Stimulated activated CD4-positive, alpha-beta T cell treated with anti-CD3 and anti-CD28 coated beads, Interleukin-15, amount 100 ng/mL, for 1 hour (primary cell): ENCODE data around the gene AAK1.
"Not testable (repeated sequence)": the region's sequence is repeated elsewhere in the genome, so short reads cannot be mapped to it uniquely, and the experiment has no call there.

Experiments
- DNase-seq, 2 donors: peaks; one replicate each; pipeline ENCODE4 v3.0.0-alpha.2; 2020; ENCODE audit warnings: low read depth in 1 of 2, low spot score in 1 of 2

Gene AAK1

GRCh38 chr2:69660637-69661036 is 17.1 kb upstream of the AAK1 start:
- no peak for DNase-seq

- no peak for DNase-seq
Observed at GRCh38 chr2:69659941-69660483, 16.5 kb upstream of the AAK1 start.

- DNase-seq: no peak
Observed at GRCh38 chr2:69659349-69659748, 15.8 kb upstream of the AAK1 start.

- DNase-seq: no peak
Observed at GRCh38 chr2:69652206-69652605, 8.7 kb upstream of the AAK1 start.

- DNase-seq: not testable (repeated sequence)
Observed at GRCh38 chr2:69647196-69647595, 3.7 kb upstream of the AAK1 start.

- DNase-seq: no peak
Observed at GRCh38 chr2:69646714-69647113, 3.2 kb upstream of the AAK1 start.

- DNase-seq: no peak
Observed at GRCh38 chr2:69645921-69646320, 2.4 kb upstream of the AAK1 start.

GRCh38 chr2:69645031-69645431 is 1.5 kb upstream of the AAK1 start:
- no peak for DNase-seq

- DNase-seq: no peak
Observed at GRCh38 chr2:69644506-69644979, 1.0 kb upstream of the AAK1 start.

- peak; percentile 13 to 45 for DNase-seq
Observed at GRCh38 chr2:69642709-69643601, 584 bp downstream of the AAK1 start.

GRCh38 chr2:69641887-69642708 is 1.4 kb downstream of the AAK1 start:
- no peak for DNase-seq

- no peak for DNase-seq
Observed at GRCh38 chr2:69641471-69641870, 2.1 kb downstream of the AAK1 start.

- DNase-seq: no peak
Observed at GRCh38 chr2:69639266-69639665, 4.3 kb downstream of the AAK1 start.

- DNase-seq: no peak
Observed at GRCh38 chr2:69638630-69639029, 4.9 kb downstream of the AAK1 start.

GRCh38 chr2:69637923-69638322 is 5.6 kb downstream of the AAK1 start:
- no peak for DNase-seq

GRCh38 chr2:69636395-69636794 is 7.1 kb downstream of the AAK1 start:
- no peak for DNase-seq

GRCh38 chr2:69635432-69635831 is 8.1 kb downstream of the AAK1 start:
- no peak for DNase-seq

GRCh38 chr2:69634196-69634821 is 9.2 kb downstream of the AAK1 start:
- no peak for DNase-seq

GRCh38 chr2:69631402-69631801 is 12.1 kb downstream of the AAK1 start:
- no peak for DNase-seq

GRCh38 chr2:69629921-69630608 is 13.5 kb downstream of the AAK1 start:
- no peak for DNase-seq
